GM18508 (cell line): ENCODE results near the gene DSG2.
A peak's percentile ranks its signal among the peaks of the same experiment; 100 is the strongest.

Experiments used
- ATAC-seq: cut with Tn5 transposase; IDR thresholded peaks from one replicate; pipeline ENCODE4 v1.9.1; 2021; ENCODE audit warnings: moderate number of reproducible peaks; ENCODE audit not compliant: insufficient read depth, unreplicated experiment

The DSG2 gene

DNA sequence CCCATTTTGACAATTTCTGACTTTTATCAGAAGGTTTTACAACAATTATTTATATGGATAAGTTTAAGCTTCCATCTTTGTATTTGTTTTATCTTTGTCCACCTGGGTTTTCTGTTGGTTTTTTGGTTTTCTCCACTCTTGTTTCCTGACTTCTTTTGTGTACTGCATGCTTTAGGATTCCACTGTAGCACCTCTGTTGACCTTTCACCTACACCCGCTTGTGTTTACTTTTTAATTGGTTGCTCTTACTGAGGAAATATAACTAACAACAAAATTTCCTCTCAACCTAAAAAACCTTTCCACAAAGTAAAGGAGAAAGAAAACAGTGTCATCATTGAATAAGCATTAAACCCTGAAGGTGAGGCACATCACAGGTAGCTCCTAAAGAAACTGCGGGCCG, 53.9 kb downstream of the DSG2 start:
- no peak for ATAC-seq

DNA sequence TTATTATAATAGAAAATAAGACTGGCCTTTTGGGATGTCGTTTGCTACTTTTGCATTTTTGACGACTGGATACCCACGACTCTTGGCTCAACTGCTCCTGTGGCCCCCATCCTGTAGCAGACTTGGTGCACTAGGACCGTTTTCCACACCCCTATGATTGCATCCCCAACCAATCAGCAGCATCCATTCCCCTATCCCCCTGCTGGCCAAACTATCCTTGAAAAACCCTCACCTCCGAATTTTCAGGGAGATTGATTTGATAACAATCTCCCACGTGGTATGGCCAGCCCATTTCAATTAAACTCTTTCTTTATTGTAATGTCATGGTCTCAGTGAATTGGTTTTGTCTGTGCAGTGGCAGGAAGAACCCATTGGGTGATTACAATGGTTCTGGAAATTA, 55.8 kb downstream of the DSG2 start:
- ATAC-seq = no peak

DNA sequence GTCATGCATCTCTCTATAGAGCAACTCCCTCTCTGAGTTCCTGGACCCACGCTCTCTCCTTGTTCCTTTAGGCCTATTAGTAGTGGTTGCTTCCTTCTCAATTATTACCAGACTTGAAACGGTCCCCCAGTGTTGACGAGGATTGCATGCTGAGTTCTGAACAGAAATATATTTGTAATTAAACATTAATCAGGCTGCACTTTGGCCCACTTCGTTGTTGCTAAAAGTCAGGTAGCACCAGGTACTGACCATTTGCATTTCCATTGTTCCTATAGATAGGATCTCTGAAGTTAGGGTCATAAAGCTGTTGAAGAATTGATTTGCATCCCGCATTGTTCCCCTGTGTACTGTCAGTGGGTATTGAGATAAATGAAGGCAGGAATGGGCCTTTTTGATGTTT, 56.8 kb downstream of the DSG2 start:
- ATAC-seq = no peak

DNA sequence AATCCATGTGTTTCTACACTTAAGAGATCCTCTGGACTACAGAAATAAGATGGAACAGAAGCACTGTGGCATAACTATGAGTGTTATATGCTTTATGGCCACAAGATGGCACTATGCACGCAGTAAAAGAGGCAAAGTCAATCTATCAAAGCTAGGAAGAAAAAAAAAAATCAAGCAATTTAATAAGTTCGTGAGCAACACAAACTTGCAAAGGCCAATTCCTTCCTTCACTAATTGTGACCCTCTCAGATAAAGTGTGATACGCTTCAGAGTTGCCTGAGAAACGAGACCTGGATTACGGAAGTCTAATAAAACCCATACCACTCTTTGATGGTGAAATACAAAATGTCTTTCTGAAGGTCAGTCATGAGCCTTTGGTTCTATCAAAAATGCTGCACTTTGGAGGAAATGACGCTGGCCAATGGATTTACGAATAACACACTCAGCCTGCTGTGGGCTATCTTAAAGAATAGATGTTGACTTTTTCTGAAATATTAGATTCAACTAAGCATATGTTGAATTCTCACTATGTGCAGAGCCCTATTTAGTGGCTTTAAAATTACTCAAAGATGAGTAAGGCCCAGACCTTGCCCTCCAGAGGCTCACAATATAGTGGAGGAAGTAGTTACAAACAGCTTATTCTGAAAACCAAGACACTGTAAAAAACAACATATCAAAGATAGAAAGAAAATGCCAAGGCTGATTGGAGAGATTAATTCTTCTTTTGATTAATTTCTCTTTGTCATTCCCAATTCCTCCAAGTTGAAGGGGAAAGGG, 58.2 kb downstream of the DSG2 start:
- ATAC-seq = peak; percentile 55

DNA sequence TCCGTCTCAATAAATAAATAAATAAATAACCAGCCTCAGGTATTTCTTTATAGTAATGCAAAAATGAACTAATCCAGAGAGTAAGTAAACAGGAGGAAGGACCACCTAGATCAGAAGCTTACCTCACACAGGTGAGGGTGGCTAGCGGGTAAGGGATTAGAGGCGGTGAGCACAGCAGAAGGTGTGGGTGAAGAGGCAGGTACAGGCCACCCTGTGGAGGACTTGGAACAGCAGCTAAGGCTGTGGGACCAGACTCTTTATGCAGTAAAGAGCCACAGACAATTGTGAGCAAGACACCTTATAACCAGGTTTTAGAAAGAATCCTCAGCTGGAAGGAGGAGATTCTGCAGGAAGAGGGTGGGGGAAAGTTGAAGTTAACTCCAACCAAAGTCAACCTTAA, 59.5 kb downstream of the DSG2 start:
- no peak for ATAC-seq

DNA sequence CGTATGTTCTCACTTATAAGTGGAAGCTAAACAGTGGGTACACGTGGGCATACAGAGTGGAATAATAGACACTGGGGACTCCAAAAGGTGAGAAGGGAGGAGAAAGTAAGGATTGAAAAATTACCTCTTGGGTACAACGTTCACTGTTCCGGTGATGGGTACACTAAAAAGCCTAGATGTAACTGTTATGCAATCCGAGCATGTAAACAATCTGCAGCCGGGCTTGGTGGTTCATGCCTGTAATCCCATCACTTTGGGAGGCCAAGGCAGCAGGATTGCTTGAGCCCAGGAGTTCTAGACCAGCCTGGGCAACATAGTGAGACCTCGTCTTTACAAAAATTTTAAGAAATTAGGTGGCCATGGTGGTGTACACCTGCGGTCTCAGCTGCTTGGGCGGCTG, 60.6 kb downstream of the DSG2 start:
- no peak for ATAC-seq

DNA sequence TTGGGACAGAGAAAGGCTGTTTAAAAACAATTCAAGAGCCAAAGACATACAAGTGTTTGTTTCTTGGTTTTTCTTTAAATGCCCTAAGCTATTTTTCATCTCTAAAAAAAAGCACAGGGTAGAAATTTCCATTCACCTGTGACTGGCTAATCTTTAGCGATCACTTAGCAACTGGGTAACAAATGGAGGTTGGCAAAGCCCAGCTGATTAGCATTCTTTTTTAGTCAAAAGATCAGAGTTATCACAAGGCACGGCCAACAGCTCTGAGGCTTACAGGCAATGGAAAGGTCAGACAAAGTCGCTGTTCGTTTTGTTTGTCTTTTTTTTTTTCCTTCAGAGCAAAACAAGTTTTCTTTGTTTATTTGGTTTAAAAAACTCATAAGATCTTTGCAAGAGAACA, 64.7 kb downstream of the DSG2 start:
- ATAC-seq = no peak

DNA sequence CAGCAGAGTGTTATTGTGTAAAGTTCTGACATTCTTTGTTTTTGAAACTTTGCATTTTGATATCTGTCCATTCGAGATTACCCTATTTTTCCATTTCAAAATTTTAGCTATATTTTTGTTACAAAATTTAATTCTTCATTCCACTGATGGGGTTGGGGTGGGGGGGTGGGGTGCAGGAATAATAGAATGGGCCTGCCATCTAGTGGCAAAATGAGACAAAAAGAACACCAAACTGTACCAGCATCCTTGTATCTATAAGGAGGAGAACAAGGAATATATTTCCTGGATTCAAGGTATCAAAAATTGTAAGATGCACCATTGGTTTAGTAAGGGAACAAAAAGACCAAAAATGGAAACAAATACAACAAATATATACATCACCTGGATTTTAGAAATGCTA, 65.8 kb downstream of the DSG2 start:
- no peak for ATAC-seq

DNA sequence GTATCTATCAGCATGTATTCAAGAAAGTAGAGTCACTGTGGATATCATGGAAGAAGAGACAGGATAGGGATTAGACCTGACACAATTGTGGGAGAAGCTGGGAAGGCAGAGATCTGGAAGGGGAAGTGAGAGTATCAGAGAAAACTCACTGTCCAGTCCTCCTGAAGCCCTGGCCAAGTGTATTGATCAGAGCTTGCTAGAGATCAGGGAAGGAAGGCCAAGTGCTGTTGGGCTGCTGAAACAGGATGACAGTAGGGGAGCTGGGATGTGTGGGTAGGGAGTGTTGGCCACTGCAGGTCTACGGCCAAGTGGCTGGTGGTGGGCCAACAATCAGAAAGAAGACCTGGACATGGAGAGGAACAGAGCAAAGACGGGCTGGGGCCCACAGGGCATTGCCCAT, 67.4 kb downstream of the DSG2 start:
- ATAC-seq = no peak

DNA sequence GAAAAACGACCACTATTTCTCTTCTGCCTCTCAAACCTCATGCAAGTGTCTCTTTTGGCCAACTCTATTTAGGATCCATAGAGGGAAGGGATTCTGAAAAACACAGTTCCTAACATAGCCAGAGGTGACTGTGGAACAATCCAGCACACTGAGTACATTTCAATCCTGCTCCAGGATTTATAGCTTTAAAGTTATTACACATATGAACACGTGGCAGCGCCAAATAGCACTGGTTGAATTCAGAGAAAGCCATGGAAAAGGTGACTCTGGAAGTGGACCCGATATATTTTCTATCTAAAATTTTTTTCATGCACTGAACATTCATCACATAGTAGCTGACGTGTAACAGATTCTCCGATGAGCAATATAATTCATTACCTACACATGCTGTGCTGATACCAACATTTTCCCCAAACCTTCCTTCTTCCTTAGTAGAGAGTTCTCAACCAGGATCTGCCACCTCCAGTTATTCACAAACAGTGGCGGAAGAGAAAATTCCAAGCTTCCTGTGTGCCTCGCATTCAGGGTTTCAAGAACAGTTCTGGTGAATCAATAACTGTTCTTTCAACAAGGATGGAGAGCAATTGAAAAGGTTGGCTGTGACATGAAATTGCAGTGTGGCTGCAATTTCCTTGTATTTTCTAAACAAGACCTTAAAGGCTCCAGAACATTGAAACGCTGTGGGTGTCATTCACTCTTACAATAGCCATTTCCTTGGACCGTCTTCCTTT, 68.0 kb downstream of the DSG2 start:
- no peak for ATAC-seq

DNA sequence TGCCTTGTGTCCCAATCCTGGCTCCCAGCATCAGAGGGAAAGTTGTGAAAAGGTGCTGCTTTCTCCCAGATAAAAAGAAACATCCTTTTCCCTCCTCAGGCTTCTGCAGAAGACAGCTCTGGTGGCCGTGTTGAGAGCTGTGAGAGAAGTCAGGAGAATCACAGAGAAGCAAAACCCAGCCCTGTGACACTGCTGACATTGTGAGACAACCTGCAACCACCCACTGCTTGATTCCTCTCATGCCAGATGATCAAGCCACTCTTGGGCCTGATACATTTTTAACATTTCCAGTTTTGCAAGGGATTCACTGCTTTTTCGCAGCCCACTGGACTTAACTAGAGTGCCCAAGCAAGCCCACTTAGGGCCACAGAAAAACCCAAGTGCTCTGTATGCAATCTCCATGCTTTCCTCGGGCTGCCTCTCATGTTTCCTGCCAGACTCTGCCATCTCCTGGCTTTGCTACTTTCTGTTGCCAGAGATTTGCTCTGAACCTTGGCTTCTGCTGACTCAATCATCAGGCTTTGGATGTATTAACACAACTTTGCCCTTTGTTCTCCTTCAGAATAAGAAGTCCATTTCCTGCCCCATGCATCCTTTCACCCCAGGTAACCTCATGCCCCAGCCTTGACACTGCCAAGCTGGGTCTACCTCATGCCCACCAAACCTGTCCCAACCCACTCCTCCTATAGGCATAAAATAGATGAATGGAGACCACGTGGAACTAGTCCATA, 68.8 kb downstream of the DSG2 start:
- ATAC-seq = no peak

DNA sequence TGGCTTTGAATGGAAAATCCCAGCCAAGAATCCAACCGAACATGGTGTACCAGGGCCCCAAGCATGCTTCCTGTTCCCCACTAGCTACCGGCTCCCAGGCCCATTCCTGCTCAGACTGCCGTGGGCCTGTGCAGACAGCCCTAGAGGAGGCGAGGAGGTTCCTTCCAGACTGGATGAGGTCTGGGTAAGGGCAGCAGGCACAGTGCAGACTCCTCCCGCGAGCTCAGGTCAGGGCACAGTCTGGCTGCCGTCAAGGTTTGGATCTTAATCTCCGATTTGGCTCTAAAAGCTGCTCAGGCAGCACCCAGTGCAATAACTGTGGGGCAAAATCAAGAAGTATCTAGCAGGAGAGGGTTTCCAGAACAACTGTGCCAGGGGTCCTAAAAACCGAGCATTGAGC, 74.4 kb downstream of the DSG2 start:
- no peak for ATAC-seq

DNA sequence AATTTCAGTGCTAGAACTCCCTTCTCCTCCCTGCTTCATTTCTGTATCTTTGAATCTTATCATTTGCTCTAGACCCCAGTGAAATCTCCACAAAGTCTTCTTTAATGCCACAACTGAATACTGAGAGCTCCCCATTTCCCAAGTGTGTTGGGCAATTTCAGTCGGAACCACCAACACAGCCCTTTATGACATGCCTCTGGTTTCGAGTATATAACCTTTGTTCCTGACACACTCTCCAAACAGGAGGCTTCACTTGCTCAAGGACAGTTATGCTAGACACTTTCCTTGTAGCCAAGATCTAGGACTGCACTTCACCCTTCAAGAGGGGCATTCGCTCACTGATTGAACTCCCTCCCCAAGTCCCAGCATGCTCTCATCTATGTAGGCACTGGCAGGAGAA, 75.1 kb downstream of the DSG2 start:
- no peak for ATAC-seq

DNA sequence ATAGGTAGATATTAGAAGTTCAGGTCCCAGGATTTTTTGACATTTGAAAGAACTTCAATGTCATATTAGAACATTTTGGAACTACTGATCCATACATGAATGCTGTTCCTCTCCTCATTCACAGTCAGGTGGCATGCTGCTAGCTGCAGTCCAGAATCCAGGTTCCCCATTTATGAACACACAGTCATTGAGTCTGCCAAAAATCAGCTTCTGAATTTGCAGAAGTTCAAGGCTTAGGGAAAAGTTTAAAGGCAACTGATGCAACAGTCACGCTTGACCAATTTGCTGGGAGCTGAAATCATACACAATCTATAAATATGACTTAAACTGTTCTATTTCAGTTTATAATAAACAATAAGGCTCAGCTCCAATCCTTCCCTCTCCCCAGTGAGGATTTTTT, 76.4 kb downstream of the DSG2 start:
- no peak for ATAC-seq

DNA sequence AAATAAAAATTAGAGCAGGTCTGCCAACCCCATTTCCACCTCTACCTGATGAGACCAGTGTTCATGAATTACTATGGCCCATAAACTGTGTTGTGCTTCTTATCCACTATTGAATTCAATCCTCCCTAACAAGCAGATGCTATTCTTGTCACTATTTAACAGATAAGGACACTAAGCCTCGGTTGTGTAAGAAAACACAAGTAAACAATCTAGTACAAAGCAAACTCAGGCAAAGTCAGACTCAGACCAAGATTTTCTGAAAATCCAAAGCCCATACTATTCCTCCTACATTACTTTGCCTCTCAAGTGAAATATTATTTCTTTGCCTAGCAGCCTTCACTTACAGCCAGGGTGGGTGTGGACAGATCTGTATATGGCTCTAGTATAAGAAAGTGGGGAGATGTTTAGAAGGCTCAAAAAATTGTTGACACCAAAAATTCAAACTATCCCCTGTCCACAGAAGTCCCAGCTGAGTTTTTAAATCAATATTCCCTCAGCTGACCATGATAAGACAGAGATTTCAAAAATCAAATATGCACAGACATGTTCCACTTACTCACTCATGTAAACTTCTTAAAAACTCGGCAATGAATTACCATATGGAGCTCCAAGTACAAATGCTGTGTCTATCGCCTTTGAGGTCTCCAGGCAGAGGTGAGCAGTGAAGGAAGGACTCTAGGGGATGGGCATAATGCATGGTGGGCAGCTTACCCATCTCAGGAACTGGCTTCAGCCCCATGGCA, 77.7 kb downstream of the DSG2 start:
- ATAC-seq = no peak

DNA sequence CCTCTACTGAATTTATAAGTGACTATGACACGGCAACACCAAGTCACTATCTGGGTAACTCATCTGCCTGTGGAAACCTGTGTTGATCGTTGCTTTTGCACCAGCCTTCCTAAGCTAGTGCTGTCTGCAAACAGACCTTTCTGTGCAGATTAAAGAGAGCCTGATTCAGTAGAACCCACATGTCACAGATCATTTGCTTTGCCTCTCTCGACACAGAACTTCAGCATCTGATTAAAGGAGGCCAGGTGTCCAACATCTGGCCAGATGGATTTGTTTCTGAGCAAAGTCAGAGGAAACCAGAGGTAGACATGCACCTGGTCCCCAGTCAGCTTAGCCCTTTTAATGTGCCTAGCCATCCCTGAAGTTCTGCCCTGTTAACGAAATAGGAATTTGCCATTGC, 78.7 kb downstream of the DSG2 start:
- no peak for ATAC-seq

DNA sequence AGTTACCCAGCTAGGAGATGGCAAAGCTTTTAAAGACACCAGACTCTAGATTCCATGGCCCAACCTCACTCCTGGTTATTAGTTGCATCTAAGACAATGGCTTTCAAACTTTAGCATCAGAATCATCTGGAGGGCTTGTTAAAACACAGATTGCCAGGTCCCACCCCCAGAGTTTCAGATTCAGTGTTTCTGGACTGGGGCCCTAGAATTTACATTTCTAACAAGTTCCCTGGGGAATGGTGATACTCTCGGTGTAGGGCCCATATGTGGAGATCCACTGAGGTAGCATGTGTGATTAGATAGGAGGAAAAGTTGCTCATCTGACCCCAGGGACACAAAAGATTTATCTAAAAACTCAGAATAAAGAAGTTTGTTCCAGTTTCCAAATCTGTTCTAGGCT, 79.2 kb downstream of the DSG2 start:
- ATAC-seq = no peak

DNA sequence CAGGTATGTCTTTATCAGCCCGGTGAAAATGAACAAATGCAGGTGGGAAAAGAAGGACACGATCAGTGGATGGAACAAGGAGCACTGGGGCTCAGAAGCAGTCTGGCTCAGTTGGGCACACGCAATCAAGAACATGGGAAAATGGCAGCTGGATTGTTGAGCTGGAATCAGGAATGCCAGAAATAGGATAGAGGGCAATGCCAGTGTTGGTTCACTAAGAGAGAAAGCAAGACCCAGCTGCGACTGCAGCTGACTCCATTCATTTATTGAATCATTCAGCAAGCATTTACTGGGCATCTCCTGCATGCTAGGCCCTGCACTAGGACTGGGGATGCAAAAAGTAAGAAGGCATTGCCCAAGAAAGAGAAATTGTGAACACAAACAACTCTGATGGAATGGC, 80.1 kb downstream of the DSG2 start:
- ATAC-seq = no peak

DNA sequence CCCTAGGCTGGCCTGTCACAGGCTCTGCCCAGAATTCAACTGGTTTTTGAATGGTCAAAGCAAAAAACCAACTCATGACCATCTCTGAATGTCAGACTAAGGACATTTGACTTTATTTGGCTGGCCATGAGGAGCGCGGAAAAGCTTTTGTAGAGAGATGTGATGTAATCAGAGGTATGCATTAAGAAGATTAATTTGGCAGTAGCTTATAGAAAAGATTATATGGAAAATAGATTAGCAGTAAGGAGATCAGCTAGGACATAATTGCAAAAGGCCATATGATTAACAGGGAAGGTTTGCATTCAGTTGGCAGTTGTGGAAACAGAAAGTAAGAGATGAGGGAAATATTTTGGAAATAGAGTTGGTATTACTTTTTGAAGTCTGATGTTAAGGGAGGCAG, 81.4 kb downstream of the DSG2 start:
- ATAC-seq = no peak

DNA sequence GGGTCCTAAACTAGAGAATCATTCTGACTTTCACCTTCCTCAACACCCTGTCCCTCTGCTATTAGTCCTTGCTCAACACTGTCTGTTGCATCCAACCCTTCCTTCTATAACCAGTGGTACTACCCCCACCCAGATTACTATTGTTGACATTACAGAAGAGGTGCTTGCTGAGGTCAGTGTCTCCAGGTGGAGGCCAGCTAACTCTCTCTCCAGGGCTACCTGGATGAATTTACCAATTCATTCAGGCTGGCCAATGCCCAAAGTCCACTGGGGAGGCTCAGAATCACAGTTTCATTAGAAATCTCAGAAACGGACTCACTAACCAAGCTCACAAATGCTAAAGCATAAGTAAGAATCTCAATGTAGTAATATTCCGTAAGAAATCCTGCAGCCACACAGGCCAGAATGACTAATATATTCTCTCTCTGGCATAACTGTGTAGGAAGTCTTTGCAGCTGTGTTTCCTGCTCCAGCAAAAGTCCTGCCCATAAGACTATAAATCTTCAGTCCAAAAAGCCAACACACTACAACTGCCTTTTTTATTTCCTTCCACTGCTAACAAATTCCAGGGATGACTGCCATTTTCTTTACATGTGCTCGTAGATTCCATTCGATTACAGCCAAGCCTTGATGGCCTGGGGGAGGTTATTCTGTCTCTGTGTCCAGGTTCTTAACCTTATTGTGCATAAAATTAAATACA, 83.7 kb downstream of the DSG2 start:
- ATAC-seq = no peak
